Left colon (tissue), 2 donors: Measurements from ENCODE around the gene RNF183. TPM values are rescaled to one million over a fixed set of nuclear protein-coding genes. Genes with fewer than 3 reads are reported as not detected.

Source experiments
- total RNA-seq, 2 donors: library from RNA; stranded (reverse); fragmentation: NEBNext Ultra II Directional; extraction: Animal tissue kit (Norgen Biotek cat#: 25700); gene quantifications; one replicate each; pipeline ENCODE4 v1.2.1, GENCODE V29; 2021
- donor health status: DM: no; HTN: no; CAD: no.
- donor health status: DM: yes; HTN: yes; CAD: no.

The RNF183 gene
- total RNA-seq, 2 donors from 2014 or later, result 0.85 to 1.3 TPM

Other genes starting within 250 kb of the RNF183 start
- under 1 TPM; 0.52 to 0.67 TPM for gene ZFP37, start 246.7 kb downstream of the RNF183 start, total RNA-seq
- 10 to 100 TPM; 25.4 to 26.3 TPM for gene SLC31A2, start 152.4 kb downstream of the RNF183 start, total RNA-seq
- 10 to 100 TPM; 23.5 to 25.0 TPM for gene FKBP15, start 82.1 kb downstream of the RNF183 start, total RNA-seq
- gene SLC31A1, start 81.8 kb downstream of the RNF183 start, total RNA-seq, result 10 to 100 TPM; 34.5 to 55.8 TPM
- 10 to 100 TPM; 23.6 to 25.6 TPM for gene CDC26, start 27.8 kb downstream of the RNF183 start, total RNA-seq
- gene PRPF4, start 27.7 kb downstream of the RNF183 start, total RNA-seq, result 10 to 100 TPM; 12.0 to 13.6 TPM
- 1 to 10 TPM; 3.0 to 3.6 TPM for gene WDR31, start 36.9 kb upstream of the RNF183 start, total RNA-seq
- gene BSPRY, start 46.2 kb upstream of the RNF183 start, total RNA-seq, result 10 to 100 TPM; 32.6 to 39.9 TPM
- 100 to 1,000 TPM; 143 to 156 TPM for gene HDHD3, start 73.6 kb upstream of the RNF183 start, total RNA-seq
- 10 to 100 TPM; 58.8 to 64.1 TPM for gene ALAD, start 97.9 kb upstream of the RNF183 start, total RNA-seq
- gene POLE3, start 107.3 kb upstream of the RNF183 start, total RNA-seq, result 10 to 100 TPM; 19.5 to 23.3 TPM
- under 1 TPM; 0.11 to 0.21 TPM for gene C9orf43, start 107.4 kb upstream of the RNF183 start, total RNA-seq
- gene RGS3, start 160.4 kb upstream of the RNF183 start, total RNA-seq, result 10 to 100 TPM; 59.6 to 74.8 TPM